Stimulated activated CD4-positive, alpha-beta T cell treated with anti-CD3 and anti-CD28 coated beads, Interleukin-4, amount 100 ng/mL, for 1 hour (primary cell): Measurements from ENCODE around the gene VMAC.

Experiments
- DNase-seq: peaks from one replicate; pipeline ENCODE4 v3.0.0-alpha.2; 2020

Gene VMAC

DNA sequence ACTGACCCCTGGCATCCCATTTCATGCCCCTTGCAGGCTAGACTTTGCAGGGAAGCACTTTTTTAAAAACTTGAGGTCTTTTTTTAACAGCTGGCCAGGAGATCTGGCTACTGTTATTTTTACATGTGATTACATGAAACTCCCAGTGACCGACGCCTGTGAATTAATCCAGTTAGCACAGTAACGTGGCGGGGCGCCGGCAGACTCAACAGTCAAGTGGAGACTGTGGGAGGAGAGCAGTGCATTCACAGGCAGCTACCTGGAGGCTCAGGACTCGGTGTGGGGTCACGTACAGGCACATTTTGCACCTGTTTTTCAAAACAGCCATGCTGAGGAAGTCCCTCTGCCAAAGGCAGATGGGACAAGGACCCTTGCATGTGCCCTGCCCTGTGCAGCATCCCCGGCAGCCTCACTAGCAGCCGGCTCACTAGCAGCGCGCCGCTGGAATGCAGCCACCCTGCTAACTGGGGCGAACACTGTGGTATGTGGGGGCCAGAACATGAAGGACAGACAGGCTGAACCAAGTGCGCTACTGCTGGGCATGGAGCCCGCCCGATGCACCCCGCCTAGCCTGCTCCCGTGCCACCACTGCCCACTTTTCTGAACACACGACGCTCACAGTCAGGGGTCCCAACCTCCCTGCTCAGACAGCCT lies 28.1 kb downstream of the VMAC start:
- no peak for DNase-seq

DNA sequence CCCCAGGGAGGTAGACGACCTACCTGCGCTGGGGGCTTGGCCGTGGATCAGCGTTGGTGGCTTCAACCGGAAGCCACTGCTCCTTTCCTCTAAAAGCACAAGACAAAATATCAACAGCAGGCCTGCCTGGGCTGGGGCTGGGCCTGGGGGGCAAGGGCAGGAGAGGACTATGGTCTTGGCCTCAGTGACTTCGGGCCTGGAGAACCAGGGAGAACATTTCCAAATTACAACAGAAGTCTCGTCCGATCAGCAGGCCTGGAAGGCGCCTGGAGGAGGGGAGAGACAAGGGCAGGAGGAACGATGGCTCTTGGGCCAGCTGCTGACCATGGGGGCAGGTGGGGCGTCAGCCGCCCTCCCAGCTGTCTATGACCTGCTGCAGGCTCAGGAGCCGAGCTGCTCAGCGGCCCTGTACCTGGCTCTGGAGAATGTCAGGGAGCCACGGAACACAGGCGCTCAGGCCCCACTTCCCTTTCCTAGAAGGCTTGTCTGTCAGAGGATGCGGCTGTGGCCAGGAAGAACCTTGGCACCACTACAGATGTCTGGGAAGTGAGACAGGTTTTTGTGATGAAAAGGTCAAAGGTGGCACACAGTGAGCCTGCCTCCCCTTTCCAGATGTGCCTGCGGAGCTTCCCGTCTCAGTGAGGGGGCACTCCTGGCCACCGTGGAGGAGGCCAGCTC lies 28.9 kb downstream of the VMAC start:
- DNase-seq: no peak

DNA sequence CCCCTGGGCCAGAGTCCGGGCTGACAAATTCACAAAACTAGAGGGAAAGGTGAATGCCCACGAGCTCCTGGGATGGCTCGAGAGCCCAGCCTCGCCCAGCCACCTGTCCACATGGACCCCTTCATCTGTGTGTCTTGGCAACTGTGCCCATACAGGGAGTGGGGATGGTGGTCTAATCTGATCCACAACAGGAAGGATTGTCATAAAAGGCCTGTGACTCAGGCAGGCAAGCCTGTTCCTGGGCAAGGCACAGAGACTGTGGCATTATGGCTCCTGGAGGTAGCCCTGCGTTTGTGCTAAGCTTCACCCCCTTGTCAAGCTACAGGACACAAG lies 29.4 kb downstream of the VMAC start:
- no peak for DNase-seq

DNA sequence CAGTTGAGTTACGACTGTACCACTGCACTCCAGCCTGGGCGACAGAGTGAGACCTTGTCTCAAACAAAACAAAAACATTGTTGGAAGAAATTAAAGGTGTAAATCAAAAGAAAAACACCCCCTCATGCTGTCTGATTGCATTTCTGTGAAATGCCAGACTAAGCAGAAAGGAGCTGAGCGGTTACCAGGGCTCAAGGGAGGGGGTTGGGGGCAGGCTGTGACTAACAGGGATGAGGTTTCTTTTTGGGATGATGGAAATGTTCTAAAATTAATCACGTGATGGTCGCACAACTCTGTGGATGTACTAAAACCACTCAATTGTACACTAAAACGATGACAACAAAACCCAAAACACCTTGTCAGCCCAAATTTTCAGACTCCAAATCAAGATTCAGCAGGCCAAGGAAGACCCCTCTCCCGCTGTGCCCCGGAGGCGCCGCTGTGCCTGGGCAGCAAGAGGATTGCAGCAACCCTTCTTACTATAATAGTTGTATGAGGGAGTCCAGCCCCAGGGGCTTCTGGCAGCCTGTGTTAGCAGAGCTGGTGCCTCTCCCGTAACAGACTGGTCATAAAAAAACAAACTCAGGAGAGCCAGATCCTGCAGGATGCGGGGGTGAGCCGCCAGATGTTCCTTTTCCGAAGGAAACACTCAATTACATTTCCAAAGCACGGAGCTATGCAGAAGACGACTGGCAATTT lies 30.3 kb downstream of the VMAC start:
- no peak for DNase-seq

DNA sequence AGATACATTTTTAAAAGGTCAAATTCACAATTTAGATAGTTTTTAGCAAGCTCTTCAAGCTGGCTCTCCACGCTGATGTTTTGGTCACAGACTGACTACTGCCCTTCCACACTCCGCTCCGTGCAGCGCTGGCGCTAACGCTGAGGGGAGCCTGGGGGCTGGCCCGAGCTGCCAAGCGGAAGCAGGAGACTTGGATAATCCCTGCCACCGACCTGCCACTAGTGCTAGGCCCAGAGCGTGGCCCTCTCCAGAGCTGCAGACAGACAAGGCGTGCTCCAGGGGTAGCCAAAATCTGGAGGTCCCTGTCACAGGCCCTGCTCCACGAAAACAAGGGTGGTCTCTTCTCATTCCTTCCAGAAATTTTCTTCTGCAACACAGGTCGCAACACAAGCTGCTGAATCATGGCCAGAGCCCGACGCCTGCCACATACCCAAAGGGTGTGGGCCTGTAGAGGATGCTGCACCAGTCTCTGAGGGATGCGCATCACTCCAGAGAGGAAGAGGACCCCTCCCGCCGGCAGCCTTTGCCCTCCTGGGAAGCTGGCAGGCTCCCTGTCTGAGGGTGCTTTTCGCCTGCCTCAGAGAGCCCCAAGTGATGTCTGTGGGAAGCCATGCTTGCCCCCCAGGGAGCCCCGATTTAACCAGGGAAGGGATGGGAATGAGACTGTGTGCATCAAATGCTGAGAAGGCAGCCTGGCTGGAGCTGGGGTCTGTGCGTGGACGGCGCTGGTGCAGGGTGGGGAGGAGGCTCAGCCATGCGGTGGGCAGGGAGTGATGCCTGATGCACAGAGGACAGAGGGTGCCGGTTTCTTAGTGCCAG lies 31.0 kb downstream of the VMAC start:
- DNase-seq: no peak

DNA sequence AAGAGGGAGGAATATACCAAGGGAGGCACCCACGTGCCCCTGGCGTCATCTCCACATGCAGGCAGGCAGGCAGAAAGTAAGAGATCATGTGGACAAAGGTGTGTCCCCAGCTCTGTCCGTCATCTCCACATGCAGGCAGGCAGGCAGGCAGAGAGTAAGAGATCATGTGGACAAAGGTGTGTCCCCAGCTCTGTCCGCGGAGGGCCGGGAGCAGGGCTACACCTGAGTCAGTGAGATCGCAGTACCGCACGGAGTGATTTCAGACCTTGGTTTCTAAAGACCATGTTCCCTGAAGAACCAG lies 31.6 kb downstream of the VMAC start:
- no peak for DNase-seq

DNA sequence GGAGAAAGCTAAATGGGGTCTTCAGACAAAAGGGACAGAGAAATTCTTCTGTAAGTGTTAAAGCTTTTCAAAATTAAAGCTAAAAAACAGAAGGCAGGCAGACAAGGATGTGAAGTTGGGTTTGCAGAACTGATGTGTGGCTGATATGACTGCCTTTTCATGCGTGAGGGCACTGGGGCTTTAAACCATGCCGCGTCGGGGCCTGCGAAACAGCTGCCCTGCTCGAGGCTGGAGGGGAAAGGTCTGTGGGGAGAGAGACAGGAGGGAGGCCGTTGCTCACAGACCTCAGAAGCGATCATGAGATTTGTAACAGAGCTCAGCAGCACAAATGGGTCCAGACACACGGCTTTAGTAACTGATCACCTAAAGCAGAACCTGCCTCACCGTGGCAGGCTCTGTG lies 32.9 kb downstream of the VMAC start:
- DNase-seq: no peak

DNA sequence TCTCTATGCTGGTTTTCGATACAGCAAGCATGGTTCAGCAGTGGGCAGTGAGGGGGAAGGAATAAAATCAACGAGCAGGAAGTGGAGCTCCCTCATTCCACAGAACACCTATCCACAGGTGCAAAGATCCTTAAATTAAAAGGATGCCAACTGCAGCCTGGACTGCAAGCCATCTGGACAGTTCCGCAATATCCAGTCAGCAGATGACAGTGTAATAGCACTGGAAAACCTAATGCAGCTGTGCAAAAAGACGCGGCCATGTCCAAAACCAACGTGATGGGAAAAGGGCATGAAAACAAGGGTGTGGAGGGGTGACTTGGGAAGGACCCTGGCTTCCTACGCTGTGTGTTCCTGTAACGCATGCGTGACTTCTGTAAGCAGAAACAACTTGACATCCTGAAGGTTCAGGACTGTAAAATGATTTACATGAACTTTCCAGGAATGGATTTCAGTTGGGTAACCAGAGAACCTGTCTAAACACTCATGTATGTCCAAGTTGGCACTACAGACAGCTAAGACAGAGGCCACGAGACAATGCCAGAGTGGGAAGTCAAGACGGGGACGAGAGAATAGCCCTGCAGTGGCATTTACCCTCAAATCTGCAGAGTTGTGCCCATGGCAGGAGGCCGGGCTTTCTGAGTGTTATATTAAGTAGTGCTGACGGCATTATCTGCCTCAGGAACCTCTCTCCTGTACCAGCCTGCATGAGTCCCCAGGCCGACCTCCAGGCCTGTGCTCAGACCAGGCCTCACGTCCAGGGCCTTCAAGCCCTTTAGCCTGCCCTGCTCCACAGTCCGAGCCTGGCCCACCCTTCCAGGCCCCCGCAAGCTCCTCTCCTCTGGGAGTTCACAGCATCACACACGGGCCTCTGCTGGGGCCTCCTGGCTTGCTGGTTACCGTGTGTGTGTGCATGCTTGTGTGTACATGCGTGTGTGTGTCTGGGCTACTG lies 35.9 kb downstream of the VMAC start:
- no peak for DNase-seq

DNA sequence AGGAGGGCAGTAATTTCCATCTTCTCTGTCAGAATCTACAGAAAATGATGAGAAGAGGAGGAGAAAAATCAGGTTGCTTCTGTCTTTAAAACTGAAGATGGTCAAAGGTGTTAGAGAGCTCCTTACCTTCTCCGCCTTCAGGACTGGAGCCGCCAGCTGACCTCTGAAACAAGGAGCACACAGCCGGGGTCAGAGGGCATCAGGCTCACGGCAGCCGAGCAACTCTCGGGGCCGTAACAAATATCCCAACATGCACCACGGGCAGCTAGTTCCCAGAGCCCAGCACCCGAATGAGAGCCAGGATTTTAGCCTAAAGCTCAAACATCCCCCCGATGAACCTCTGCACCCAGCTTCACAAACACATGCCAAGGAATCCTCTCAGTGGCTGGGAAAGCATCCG lies 37.0 kb downstream of the VMAC start:
- DNase-seq: no peak

DNA sequence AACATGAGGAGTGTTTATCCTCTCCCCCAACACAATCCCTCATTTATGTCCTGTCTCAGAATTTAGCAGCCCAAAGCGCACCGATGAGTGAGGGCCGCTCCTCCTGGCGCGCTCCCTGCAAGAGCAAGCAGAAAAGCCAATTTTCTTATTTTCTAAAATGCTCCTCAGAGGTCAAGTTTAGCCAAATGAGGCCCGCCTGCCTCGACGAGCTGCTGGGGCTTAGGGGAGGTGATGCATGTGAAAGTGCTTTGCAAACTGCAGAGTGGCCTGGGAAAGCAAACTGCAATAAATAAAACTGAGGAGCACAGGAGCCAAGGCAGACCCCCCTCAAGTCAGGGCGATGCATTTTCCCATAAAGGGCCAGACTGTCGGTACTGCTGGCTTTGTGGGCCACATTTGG lies 38.4 kb downstream of the VMAC start:
- DNase-seq: no peak

DNA sequence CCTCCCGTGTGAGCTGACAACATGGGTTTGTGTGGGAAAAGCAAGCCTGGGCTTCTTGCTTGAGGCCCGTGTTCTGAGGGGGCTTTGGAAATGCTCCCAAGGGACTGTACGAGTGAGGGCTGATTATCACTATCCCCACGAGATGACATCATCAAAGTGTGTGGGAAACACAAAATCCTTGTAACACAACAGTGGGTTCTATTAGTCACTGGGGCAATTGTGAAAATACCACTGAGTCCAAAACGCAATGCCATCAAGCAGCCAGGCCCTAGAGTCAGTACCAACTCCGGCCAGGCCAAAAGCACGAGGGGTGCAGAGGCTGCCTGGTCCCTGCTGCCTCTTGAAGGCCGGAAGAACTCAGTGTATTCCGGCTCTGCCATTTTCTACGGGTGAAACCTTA lies 39.0 kb downstream of the VMAC start:
- DNase-seq: no peak

DNA sequence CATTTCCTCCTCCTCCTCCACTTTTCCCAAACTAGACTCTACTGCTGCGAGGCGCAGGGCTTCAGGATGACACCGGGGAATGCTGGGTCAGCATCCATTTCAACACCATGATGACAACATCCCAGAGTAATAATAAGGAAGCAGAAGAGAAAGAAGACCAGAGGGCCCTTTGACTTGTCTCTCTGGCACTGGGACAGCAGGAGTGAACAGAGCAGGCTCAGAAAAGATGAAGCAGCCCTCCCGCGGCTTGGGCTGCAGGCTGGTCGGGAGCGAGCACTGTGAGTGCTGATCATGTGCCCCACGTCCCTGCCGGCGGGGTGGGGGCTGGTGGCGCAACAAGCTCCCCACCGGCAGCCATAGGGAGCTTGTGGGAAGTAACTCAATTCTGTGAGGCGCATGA lies 42.8 kb downstream of the VMAC start:
- no peak for DNase-seq

DNA sequence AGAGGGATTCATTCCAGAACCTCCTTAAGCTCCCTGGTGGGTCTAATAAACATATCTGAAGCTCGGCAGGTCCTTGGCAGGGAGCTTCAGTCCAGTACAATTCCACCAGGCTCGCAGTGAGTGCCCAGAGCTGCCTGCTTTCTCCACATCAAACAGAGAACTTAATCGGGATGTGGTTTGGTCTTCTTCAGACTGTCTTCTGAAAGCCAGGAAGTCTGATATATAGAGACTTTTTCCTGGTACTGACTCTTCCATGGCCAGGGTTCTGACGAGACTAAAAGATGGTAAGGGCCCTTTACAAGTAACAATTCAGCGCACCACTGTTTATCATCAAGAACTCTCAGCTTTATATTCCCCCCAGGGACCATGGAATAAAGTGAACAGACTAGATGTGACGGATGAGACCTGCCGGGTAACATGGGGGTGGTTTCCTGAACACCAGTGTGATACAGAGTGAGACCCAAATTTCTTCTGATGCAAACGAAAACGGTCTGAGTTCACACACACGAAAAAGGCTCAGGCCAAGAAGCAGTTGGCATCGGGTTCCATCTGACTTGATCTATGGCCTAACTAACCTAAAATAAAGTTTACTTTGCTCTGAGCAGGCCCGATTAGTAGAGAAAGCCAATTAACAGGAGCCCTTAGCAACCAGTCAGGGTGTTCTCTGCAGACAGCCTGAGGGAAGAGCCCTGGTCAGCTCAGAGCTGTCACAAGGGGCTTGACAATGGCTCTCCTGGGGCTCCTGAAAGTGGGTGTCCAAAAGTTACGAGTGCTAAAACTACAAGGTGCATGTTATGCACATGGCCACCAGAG lies 44.3 kb downstream of the VMAC start:
- no peak for DNase-seq

DNA sequence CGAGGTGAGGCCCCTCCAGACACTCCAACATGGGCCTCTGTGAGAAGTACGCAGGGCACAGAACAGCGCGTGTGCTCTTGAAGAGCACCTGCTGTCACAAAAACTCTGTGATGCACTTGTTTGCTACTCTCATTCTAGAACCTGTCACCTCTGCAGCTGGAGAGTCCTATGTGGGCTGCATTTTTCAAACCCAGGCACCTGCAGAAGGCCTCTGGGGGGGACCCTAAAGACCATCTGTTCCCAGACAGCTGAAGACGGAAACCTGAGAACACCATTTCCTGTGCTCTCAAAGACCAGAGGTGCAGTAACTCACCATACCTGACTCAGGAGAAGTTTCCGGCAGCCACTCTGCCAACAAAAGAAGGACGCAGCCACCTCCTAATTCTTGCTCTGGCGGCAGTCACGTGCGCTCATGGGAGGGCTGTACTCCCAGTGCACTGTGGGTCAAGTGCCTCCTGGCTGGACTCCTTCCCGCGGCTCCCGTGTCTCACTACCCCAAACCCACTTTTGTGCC lies 45.2 kb downstream of the VMAC start:
- peak; percentile 22 for DNase-seq

DNA sequence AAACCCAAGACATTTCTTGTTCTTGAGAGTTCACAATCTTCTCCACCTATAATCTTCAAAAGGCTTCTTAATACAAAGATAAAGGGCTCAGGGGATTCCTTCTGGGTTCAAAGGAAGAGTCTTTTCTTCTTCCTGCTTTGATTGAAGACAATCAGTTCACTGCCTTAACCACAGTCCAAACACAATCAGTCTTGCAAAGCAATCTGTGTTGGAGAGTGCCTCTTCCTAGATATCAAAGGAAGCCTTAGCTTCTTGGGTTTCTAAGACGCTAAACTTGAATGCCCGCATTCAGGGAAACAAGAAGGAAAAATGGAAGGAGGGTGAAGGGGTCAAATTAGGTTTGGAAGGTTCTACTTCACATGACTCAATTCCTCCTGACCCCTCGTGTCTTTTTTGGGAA lies 46.1 kb downstream of the VMAC start:
- no peak for DNase-seq

DNA sequence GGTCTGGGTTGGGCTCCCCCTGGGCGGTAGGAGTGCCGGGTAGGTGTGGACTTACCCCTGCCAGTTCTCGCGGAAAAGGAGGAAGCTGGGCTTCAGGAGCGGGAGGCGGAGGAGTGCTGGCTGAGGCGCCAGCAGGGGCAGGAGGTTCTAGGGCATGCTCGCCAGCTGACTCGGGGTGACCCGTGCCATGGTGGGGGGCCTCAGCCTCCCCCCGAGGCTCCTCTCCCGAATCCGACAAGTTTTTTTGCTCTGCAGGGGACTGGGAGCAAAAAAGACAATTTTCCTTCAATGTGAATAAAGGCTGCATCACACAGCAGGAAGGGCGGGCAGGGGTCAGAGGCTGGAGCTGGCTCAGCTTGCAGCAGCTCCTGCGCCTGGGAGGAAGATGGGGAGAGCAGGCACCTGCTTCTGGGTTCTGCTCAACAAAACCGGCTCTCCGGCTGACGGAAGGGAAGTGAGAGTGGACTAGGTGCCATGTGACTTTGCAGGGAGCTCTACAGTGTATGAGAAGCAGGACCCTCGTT lies 46.7 kb downstream of the VMAC start:
- no peak for DNase-seq

DNA sequence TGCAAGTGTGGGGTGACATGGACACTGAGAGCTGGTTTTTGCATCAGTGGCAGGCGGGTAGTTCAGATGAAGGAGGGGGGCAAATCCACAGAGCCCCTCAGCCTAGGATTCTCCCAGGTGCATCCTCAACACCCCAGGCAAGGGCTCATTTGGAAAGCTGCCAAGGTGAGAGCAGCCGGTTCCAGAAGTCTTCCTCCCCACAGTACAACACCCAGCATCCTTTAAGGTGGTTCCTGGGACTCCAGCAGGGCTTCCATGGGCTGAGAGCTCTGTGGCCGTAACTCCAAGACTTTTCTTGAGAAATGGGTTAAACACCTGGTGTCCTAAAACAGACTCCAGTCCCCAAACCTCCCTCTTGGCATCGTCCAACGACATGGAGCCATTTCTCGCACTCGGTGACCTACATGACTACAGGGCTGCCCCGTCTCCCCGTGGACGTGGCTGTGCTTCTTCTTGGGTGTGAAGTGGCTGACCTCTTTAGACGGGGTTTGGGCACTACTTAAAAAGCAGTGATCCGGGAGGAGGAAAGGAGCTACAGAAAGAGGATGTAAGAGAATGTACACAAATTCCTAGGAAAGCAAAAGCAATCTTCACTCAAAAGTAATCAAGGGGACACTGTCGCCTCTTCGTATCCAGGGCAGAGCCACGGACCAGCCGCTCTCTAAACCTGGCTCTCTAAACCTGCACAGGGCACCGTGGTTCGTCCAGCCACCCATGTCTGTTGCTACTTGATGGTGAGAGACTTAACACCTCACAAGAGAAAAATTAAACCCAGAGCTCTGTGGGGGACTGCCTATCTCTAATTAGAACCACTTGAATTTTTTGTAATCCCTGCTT lies 47.7 kb downstream of the VMAC start:
- no peak for DNase-seq

DNA sequence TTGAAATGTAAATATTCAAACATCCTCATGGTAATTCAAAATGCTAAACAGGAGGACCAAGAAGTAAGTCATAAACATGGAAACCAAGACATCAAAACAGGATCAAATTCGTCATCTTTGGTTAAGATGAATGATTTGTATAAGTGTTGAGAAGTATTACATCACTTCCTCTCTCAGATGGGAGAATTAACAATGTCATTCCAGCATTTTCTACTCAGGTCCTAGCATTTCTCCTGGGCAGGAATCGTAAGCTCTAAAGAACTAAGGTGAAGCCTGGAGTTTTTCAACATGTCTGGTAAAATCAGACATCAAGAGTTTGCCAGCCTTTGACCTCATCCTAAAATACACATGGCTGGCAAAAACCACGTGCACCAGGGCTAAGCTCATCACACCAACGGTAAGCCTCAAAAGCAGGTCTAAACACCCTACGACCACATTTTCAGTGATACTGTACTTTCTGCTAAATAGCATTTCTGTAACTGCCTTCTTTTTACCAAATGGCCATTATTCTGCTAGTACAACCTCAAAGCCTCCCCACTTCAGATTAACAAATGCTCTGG lies 48.4 kb downstream of the VMAC start:
- DNase-seq: no peak

DNA sequence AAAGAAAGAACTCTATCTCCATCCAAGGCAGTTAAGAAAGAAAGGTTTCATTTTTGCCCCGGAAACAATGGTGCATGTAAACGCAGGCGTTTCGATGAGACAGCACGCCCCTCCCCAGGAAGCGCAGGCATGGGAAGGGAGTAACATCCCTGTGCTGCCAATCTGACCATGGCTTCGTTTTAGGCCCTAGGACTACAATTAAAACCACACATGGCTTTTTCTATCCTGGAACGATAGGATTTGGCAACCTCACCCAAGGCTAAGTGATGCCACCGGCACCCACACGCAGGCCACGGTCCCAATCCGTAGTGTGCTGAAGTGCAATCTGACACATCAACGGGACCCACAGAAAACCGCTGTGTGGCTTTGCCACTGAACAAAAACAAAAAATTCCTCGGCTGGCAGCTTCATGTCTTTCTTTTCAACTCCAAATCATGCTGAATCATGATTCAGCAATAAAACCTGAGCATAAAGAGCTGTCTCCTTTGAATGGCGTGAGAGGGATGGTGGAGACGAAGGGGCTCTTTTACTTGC lies 49.1 kb downstream of the VMAC start:
- peak; percentile 36 for DNase-seq

DNA sequence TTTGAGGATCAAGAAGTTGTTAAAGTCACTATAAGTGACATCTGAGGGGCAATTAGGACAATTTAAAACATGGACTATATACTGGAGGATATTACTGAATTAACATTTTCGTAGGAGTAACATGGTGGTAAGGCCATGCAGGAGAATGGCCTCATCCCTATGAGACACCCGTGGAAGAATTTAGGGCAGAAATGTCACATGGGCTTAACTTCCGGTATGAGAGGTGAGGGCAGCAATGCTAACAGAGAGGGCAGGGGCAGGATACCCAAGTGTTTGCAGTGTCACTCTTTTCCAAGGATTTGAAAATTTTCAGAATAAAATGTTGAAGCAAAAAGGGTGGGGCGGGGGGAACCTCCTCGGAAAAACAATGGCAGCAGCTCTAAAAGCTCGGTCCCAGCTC lies 49.6 kb downstream of the VMAC start:
- no peak for DNase-seq
